DMS53 treated with DMSO at 0.1 percent for 48 hours (cell line): ENCODE measurements around the gene IKZF2.

Experiments
- DNase-seq: peaks from one replicate; lab custom pipeline; 2025; ENCODE audit not compliant: unreplicated experiment; lab: John Stamatoyannopoulos, UW

IKZF2 gene

GRCh38 chr2:212959471-212960117, 191.8 kb downstream of the IKZF2 start:
- no peak for DNase-seq

- no peak for DNase-seq
Observed at GRCh38 chr2:212958757-212959295, 192.6 kb downstream of the IKZF2 start.

DNA sequence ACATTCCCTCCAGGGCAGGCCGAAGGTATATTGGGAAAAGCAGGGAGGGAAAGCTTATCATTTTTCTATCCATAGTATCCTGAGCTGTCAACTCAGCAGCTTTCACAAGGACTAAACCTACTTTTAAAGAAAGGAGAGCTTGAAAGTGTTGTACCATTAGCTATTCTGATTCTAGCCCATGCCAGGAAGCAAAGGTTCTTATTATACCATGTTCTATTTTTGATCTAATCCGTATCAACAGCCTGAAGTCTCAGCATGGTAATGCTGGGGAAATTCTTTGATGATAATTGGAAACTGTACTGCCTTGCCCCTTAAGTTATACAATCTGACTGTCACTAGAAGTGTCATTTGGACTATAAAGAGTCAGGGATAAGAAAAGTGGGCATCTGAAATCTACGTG, 193.3 kb downstream of the IKZF2 start:
- no peak for DNase-seq

DNA sequence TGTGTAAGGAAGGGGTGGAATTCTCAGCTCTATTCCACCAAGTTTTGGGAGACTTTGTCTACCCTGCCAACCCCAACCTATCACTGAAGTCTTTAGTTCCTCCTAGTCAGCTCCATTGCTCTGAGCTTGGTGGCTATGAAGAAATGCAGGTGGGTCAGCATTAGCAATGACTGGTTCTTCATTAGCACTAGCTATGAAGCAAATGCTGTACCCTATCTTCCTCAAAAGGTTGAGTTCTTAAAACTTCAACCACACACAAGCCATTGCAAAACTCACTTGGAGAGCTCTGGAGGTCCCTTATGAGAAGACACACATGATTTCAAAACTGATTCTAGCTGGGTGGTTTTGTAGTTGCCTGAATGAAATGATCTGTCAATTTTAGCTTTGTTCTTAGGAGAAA, 193.8 kb downstream of the IKZF2 start:
- DNase-seq: no peak

- no peak for DNase-seq
Observed at GRCh38 chr2:212956665-212957607, 194.5 kb downstream of the IKZF2 start.

DNA sequence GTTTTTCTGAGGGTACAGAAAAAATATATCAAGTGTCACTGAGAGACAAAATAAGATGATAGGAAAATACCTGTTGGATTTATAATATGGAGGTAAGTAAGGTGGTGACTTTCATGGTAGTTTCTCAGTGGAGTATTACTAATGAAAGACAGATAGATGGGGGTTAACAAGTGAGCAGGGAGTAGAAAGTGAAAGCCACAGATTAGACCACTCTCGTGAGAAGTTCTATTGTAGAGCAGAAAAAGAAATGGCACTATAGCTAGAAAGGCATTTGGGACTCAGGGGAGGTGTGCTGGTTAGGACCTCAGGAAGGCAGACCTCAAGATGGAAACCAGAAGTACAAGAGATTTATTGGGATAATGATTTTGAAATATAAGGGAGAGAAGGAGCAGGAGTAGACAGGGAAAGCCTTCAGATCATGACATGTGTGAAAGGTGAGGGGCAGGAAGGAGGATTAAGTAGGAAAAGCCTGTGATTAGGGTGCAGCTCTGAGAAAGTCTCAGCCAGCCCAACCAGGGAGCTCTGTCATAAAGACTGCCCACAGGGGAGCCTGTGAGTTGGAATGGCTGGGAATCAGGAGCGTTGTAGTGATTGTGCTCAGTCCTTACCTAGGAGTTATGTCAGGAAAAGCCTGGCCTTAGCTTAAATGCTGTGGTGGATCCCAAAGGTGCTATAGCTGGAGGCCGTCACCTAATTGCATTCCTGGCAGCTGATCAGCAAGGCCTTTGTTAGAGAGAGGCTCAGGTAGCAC, 198.1 kb downstream of the IKZF2 start:
- no peak for DNase-seq

DNA sequence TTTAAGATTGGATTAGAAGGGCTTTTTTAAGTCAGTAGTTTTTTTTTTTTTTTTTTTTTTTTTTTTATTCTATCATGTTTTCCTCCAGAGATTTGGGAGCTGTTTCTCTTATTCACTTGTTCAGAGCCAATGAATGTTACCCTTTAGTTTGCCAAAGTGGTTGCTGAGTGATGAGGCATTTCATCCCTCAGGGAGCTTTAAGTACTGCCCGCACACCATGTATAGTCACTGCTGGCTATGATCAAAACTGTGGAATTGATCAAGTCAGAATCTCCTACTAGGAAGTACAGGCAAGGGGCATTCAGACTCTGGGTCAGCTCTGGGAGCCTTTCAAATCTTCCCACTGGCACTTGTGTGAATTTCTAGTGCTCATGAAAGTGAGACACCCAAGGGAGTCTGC, 201.6 kb downstream of the IKZF2 start:
- no peak for DNase-seq
